ENCODE results near the gene SPACA6.

GRCh38 chr19:51695702-51696315, 2.7 kb downstream of the SPACA6 start:
- TF ChIP-seq, protein P1, sequence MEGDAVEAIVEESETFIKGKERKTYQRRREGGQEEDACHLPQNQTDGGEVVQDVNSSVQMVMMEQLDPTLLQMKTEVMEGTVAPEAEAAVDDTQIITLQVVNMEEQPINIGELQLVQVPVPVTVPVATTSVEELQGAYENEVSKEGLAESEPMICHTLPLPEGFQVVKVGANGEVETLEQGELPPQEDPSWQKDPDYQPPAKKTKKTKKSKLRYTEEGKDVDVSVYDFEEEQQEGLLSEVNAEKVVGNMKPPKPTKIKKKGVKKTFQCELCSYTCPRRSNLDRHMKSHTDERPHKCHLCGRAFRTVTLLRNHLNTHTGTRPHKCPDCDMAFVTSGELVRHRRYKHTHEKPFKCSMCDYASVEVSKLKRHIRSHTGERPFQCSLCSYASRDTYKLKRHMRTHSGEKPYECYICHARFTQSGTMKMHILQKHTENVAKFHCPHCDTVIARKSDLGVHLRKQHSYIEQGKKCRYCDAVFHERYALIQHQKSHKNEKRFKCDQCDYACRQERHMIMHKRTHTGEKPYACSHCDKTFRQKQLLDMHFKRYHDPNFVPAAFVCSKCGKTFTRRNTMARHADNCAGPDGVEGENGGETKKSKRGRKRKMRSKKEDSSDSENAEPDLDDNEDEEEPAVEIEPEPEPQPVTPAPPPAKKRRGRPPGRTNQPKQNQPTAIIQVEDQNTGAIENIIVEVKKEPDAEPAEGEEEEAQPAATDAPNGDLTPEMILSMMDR (IDR thresholded peaks at IDR 0.05): no peak
- TF ChIP-seq ZFX (IDR thresholded peaks at IDR 0.05; ENCODE audit: borderline replicate concordance): no peak
